SK-N-SH treated with all-trans-retinoic acid at 6 μM for 48 hours (cell line): Measurements from ENCODE around the gene OSBPL5.
"Not testable (repeated sequence)": the region's sequence is repeated elsewhere in the genome, so short reads cannot be mapped to it uniquely, and the experiment has no call there.

ENCODE experiments used
- ATAC-seq: fragments of 200-7000 bp; cut with Tn5 transposase; 3 replicates; pipeline ENCODE4 v1.9.1; 2020; ENCODE audit warnings: mild to moderate bottlenecking, moderate library complexity
- ARNTL ChIP-seq: fragments of 450-650 bp; formaldehyde crosslinking; IDR thresholded peaks from 2 replicates; pipeline ENCODE4 v1.5.0; 2020; ENCODE audit warnings: low read depth, mild to moderate bottlenecking, moderate library complexity, borderline replicate concordance
- BACH2 ChIP-seq: fragments of 250-450 bp; sonication (Bioruptor Pico); IDR thresholded peaks from 2 replicates; pipeline ENCODE4 v1.9.0; 2021; ENCODE audit warnings: mild to moderate bottlenecking, borderline replicate concordance
- CREB5 ChIP-seq: fragments of 250-450 bp; sonication (Bioruptor Pico); IDR thresholded peaks from 2 replicates; pipeline ENCODE4 v1.5.1; 2020; ENCODE audit warnings: low read depth, mild to moderate bottlenecking, moderate library complexity
- CSDC2 ChIP-seq: fragments of 250-450 bp; sonication (Bioruptor Pico); IDR thresholded peaks from 2 replicates; pipeline ENCODE4 v1.5.0; 2020; ENCODE audit warnings: mild to moderate bottlenecking, moderate library complexity
- CSRNP3 ChIP-seq: fragments of 250-450 bp; sonication (Bioruptor Pico); IDR thresholded peaks from 2 replicates; pipeline ENCODE4 v1.5.1; 2021; ENCODE audit warnings: mild to moderate bottlenecking, moderate library complexity
- ESRRG ChIP-seq: fragments of 250-450 bp; sonication (Bioruptor Pico); IDR thresholded peaks from 2 replicates; pipeline ENCODE4 v1.6.1; 2021; ENCODE audit warnings: mild to moderate bottlenecking
- GLIS3 ChIP-seq: fragments of 250-450 bp; sonication (Bioruptor Pico); IDR thresholded peaks from 2 replicates; pipeline ENCODE4 v1.5.0; 2020; ENCODE audit warnings: mild to moderate bottlenecking, moderate library complexity
- ISL1 ChIP-seq: fragments of 250-450 bp; sonication (Bioruptor Pico); IDR thresholded peaks from 2 replicates; pipeline ENCODE4 v2.1.2; 2022; ENCODE audit warnings: mild to moderate bottlenecking, moderate library complexity
- OSR1 ChIP-seq: fragments of 250-450 bp; sonication (Bioruptor Pico); IDR thresholded peaks from 2 replicates; pipeline ENCODE4 v1.8.0; 2022; ENCODE audit warnings: moderate library complexity, mild to moderate bottlenecking, inconsistent platforms
- POU6F1 ChIP-seq: fragments of 250-450 bp; sonication (Bioruptor Pico); IDR thresholded peaks from 2 replicates; pipeline ENCODE4 v1.8.0; 2021; ENCODE audit warnings: low read depth, mild to moderate bottlenecking, moderate library complexity, borderline replicate concordance
- PPARA ChIP-seq: fragments of 250-450 bp; sonication (Bioruptor Pico); IDR thresholded peaks from 2 replicates; pipeline ENCODE4 v1.5.0; 2020; ENCODE audit warnings: mild to moderate bottlenecking, borderline replicate concordance
- RARB ChIP-seq: fragments of 250-450 bp; sonication (Bioruptor Pico); IDR thresholded peaks from 2 replicates; pipeline ENCODE4 v1.8.0; 2021; ENCODE audit warnings: mild to moderate bottlenecking, moderate library complexity
- SNAI2 ChIP-seq: fragments of 250-450 bp; sonication (Bioruptor Pico); IDR thresholded peaks from 2 replicates; pipeline ENCODE4 v1.5.0; 2020; ENCODE audit warnings: mild to moderate bottlenecking, moderate library complexity
- TCF4 ChIP-seq: fragments of 250-450 bp; sonication (Bioruptor Pico); IDR thresholded peaks from 2 replicates; pipeline ENCODE4 v1.8.0; 2021; ENCODE audit warnings: mild to moderate bottlenecking, moderate library complexity, borderline replicate concordance
- TOX ChIP-seq: fragments of 250-450 bp; sonication (Bioruptor Pico); IDR thresholded peaks from 2 replicates; pipeline ENCODE4 v1.8.0; 2021; ENCODE audit warnings: mild to moderate bottlenecking, moderate library complexity, borderline replicate concordance
- TSHZ2 ChIP-seq: fragments of 250-450 bp; sonication (Bioruptor Pico); IDR thresholded peaks from 2 replicates; pipeline ENCODE4 v1.5.0; 2020; ENCODE audit warnings: mild to moderate bottlenecking, moderate library complexity
- ZC3H10 ChIP-seq: fragments of 250-450 bp; sonication (Bioruptor Pico); IDR thresholded peaks from 2 replicates; pipeline ENCODE4 v1.5.1; 2021; ENCODE audit warnings: mild to moderate bottlenecking, moderate library complexity
- ZFP3 ChIP-seq: fragments of 250-450 bp; sonication (Bioruptor Pico); IDR thresholded peaks from 2 replicates; pipeline ENCODE4 v1.5.0; 2020; ENCODE audit warnings: mild to moderate bottlenecking, moderate library complexity
- ZFP30 ChIP-seq: fragments of 450-650 bp; formaldehyde crosslinking; IDR thresholded peaks from 2 replicates; pipeline ENCODE4 v1.5.0; 2022; ENCODE audit warnings: mild to moderate bottlenecking, moderate library complexity
- ZNF565 ChIP-seq: fragments of 450-650 bp; formaldehyde crosslinking; conservative IDR thresholded peaks from 2 replicates; pipeline ENCODE4 v1.5.0; 2020; ENCODE audit warnings: low read depth, mild to moderate bottlenecking, moderate library complexity
- ZNF70 ChIP-seq: fragments of 450-650 bp; formaldehyde crosslinking; IDR thresholded peaks from 2 replicates; pipeline ENCODE4 v1.5.0; 2020; ENCODE audit warnings: mild to moderate bottlenecking, moderate library complexity
- ZNF8 ChIP-seq: fragments of 450-650 bp; formaldehyde crosslinking; IDR thresholded peaks from 2 replicates; pipeline ENCODE4 v1.5.0; 2020; ENCODE audit warnings: mild to moderate bottlenecking, moderate library complexity

OSBPL5 gene

GRCh38 chr11:3119141-3119821 lies 45.8 kb downstream of the OSBPL5 start:
- no peak for ATAC-seq
- TF ChIP-seq SNAI2 (CRISPR knock-in tag) (no peak), RARB (CRISPR knock-in tag) (no peak), POU6F1 (CRISPR knock-in tag) (no peak), ZNF70 (CRISPR knock-in tag) (no peak), BACH2 (CRISPR knock-in tag) (no peak), ESRRG (CRISPR knock-in tag) (no peak), TCF4 (CRISPR knock-in tag) (no peak), OSR1 (no peak), CSDC2 (CRISPR knock-in tag) (no peak), ZC3H10 (CRISPR knock-in tag) (no peak), ZNF8 (no peak), ZNF565 (CRISPR knock-in tag) (no peak), CSRNP3 (no peak), PPARA (no peak)
- TF ChIP-seq, all 23 proteins: peak for 0

GRCh38 chr11:3115321-3115720 lies 49.8 kb downstream of the OSBPL5 start:
- TF ChIP-seq CREB5 (CRISPR knock-in tag) (no peak), CSRNP3 (no peak), SNAI2 (CRISPR knock-in tag) (no peak), OSR1 (no peak), BACH2 (CRISPR knock-in tag) (no peak), ZNF8 (no peak), ISL1 (CRISPR knock-in tag) (no peak), GLIS3 (CRISPR knock-in tag) (no peak), ZFP3 (CRISPR knock-in tag) (no peak), ZFP30 (CRISPR knock-in tag) (no peak), TOX (CRISPR knock-in tag) (no peak), POU6F1 (CRISPR knock-in tag) (no peak), PPARA (no peak), RARB (CRISPR knock-in tag) (no peak), ZNF70 (CRISPR knock-in tag) (no peak), ARNTL (no peak), TSHZ2 (CRISPR knock-in tag) (no peak)
- ATAC-seq: no peak

GRCh38 chr11:3113661-3114060 lies 51.4 kb downstream of the OSBPL5 start:
- ATAC-seq: not testable (repeated sequence)
